ENCODE measurements around the gene ZFYVE19. TPM values are rescaled to one million over a fixed set of nuclear protein-coding genes. Genes with fewer than 3 reads are reported as not detected.
A peak's percentile ranks its signal among the peaks of the same experiment; 100 is the strongest.

Gene ZFYVE19
- total and polyA plus RNA-seq, 2 of the 13 experiments (the other 11 are each of a cell fraction or from before 2014, with no cell fraction given), result 23.3 to 44.0 TPM

DNA sequence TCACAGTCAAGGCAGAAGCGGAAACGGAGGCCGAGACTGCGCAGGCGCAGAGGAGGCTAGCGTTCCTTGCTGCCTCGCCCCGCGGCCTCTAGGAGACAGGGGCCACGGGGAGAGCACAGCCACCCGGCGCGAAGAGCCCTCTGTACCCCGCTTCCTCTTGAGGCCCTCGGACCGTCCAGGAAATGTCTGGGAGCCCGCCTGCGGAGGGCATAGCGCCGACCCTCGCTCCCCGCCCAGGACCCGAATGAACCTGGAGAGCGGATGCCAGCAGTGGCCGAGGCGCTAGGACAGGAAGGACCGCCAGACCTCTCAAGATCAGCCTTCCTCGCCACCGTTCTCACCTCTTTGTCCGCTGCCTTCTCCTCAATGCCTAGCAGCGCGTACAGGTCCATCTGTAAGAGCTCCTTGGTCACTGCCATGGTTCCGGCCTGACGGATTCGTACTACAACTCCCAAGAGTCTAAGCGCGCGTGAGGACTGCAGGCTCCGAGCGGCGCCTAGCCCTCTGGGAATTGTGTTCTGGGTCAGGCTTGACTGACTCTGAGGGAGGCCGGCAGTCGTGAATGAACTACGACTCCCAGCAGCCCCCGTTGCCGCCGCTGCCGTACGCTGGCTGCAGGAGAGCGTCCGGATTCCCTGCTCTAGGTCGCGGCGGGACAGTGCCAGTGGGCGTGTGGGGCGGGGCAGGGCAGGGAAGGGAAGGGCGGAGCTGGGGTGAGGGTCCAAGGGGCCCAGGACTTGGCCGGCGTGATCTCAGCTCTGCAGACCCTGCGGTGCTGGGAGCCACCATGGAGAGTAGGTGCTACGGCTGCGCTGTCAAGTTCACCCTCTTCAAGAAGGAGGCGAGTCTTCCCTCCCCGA lies at the start of gene ZFYVE19, which contains the start of gene DNAJC17 (continued):
- TF ChIP-seq HBP1 (CRISPR knock-in tag; IDR thresholded peaks at IDR 0.05; ENCODE audit: low read depth) (no peak; the same call in 1 of the 2 replicates), MEF2D (CRISPR knock-in tag; IDR thresholded peaks at IDR 0.05) (peak; percentile 37; the same call in 1 of the 2 replicates), SOX5 (CRISPR knock-in tag; IDR thresholded peaks at IDR 0.05; ENCODE audit: borderline replicate concordance) (peak; percentile 46; the same call in 1 of the 2 replicates), ZNF326 (CRISPR knock-in tag; IDR thresholded peaks at IDR 0.05; ENCODE audit: borderline replicate concordance) (no peak), ZNF891 (CRISPR knock-in tag; IDR thresholded peaks at IDR 0.05) (peak; percentile 38), ZNF235 (CRISPR knock-in tag; IDR thresholded peaks at IDR 0.05; ENCODE audit: borderline replicate concordance) (peak; percentile 81; the same call in 1 of the 2 replicates), ZNF883 (CRISPR knock-in tag; IDR thresholded peaks at IDR 0.05; ENCODE audit: not compliant biosample characterization) (peak; percentile 90), ZNF678 (CRISPR knock-in tag; IDR thresholded peaks at IDR 0.05) (peak; percentile 47; the same call in 1 of the 2 replicates), CHD2 (IDR thresholded peaks at IDR 0.05; ENCODE audit: low read depth, low read length) (peak; percentile 59; the same call in 1 of the 2 replicates), KDM3A (CRISPR knock-in tag; IDR thresholded peaks at IDR 0.05; ENCODE audit: low read depth) (peak; percentile 53; the same call in 1 of the 2 replicates), GTF3A (CRISPR knock-in tag; conservative IDR thresholded peaks at IDR 0.05) (no peak), SRY (CRISPR knock-in tag; IDR thresholded peaks at IDR 0.05) (peak; percentile 41), ZNF230 (CRISPR knock-in tag; IDR thresholded peaks at IDR 0.05) (peak; percentile 55)
- TF ChIP-seq, protein P1, sequence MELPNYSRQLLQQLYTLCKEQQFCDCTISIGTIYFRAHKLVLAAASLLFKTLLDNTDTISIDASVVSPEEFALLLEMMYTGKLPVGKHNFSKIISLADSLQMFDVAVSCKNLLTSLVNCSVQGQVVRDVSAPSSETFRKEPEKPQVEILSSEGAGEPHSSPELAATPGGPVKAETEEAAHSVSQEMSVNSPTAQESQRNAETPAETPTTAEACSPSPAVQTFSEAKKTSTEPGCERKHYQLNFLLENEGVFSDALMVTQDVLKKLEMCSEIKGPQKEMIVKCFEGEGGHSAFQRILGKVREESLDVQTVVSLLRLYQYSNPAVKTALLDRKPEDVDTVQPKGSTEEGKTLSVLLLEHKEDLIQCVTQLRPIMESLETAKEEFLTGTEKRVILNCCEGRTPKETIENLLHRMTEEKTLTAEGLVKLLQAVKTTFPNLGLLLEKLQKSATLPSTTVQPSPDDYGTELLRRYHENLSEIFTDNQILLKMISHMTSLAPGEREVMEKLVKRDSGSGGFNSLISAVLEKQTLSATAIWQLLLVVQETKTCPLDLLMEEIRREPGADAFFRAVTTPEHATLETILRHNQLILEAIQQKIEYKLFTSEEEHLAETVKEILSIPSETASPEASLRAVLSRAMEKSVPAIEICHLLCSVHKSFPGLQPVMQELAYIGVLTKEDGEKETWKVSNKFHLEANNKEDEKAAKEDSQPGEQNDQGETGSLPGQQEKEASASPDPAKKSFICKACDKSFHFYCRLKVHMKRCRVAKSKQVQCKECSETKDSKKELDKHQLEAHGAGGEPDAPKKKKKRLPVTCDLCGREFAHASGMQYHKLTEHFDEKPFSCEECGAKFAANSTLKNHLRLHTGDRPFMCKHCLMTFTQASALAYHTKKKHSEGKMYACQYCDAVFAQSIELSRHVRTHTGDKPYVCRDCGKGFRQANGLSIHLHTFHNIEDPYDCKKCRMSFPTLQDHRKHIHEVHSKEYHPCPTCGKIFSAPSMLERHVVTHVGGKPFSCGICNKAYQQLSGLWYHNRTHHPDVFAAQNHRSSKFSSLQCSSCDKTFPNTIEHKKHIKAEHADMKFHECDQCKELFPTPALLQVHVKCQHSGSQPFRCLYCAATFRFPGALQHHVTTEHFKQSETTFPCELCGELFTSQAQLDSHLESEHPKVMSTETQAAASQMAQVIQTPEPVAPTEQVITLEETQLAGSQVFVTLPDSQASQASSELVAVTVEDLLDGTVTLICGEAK (IDR thresholded peaks at IDR 0.05), result no peak
- TF ChIP-seq, protein P1 (CRISPR knock-in tag; IDR thresholded peaks at IDR 0.05), result no peak; the same call in 1 of the 2 replicates
- TF ChIP-seq, protein P2, sequence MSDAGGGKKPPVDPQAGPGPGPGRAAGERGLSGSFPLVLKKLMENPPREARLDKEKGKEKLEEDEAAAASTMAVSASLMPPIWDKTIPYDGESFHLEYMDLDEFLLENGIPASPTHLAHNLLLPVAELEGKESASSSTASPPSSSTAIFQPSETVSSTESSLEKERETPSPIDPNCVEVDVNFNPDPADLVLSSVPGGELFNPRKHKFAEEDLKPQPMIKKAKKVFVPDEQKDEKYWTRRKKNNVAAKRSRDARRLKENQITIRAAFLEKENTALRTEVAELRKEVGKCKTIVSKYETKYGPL (CRISPR knock-in tag; IDR thresholded peaks at IDR 0.05), result peak; percentile 38; the same call in 1 of the 2 replicates

All from HepG2 (cell line).